Occipital lobe (tissue), 2 donors: ENCODE measurements around the gene TIGD2. TPM values are rescaled to one million over a fixed set of nuclear protein-coding genes. Genes with fewer than 3 reads are reported as not detected.
"Not testable (repeated sequence)": the region's sequence is repeated elsewhere in the genome, so short reads cannot be mapped to it uniquely, and the experiment has no call there.

Source experiments
- DNase-seq: peaks from one replicate; lab custom pipeline; 2025; lab: John Stamatoyannopoulos, UW
- total RNA-seq: library from RNA; depleted of rRNA; stranded (reverse); fragments of >200 nt; gene quantifications from one replicate; pipeline ENCODE4 v1.2.3, GENCODE V29; 2014

Gene TIGD2
- total RNA-seq, 1 donor from 2014 or later, result 15.1 TPM

DNA sequence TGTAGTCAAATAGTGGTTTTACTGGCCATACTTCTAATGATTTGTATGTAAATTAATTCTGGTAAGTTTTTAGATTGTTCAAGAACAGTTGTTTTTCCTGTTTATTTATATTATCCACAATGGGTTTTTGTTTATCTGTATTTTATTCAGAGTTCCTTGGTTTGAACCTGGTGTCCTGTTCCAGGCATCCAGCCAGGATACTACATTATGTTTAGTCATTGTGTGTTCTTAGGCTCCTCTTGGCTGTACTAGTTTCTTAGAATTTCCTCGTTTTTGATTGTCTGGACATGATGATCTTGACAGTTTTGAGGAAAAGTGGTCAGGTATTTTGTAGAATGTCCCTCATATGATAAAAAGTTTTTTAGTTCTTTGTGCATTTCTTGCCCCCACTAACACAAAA is 7.8 kb downstream of the TIGD2 start:
- no peak for DNase-seq

- DNase-seq, result no peak
These were observed 8.5 kb downstream of the TIGD2 start for GRCh38 chr4:89119836-89120235.

GRCh38 chr4:89121387-89122068 is 10.2 kb downstream of the TIGD2 start:
- DNase-seq, result no peak

- no peak for DNase-seq
These were observed 12.1 kb downstream of the TIGD2 start for GRCh38 chr4:89123451-89123851.

DNA sequence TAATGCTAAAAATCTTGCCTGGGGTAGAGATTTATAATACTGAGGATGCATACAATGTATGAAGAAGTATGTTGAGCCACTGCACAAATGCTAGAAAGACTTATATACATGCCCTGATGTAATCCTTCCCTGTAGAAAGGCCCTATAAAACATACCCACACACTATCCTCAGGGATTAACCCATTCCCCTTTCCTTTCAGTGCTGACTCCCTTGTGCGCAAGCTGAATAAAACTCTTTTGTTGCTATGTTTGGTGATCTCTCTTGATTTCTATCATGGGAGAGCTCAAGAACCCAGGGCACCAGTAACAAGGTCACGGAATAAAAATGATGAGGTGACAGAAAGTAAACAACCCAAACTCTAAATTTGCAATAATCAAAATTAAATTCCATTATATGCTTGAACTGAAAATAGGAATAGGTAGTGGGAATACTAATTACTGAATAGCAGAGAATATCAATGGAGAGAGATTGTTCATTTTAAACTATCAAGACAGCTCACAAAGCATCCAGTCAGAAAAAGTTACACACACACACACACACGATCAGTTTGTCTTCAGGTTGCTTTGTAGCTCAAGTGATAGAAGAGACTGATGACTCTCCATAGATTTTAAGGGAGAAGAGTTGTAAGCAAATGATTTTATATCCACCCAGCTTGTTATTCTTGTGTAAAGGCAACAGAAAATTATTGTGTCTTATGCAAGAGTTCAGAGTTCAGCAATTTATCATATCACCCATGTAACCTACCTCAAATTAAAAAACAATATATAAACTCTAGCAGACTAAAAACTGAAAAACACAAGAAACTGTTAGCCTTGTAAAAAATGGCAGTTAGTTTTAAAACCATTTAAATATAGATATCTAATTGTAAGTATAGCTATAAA is 14.8 kb downstream of the TIGD2 start:
- DNase-seq, result no peak

GRCh38 chr4:89129080-89129640 is 17.8 kb downstream of the TIGD2 start:
- no peak for DNase-seq

DNA sequence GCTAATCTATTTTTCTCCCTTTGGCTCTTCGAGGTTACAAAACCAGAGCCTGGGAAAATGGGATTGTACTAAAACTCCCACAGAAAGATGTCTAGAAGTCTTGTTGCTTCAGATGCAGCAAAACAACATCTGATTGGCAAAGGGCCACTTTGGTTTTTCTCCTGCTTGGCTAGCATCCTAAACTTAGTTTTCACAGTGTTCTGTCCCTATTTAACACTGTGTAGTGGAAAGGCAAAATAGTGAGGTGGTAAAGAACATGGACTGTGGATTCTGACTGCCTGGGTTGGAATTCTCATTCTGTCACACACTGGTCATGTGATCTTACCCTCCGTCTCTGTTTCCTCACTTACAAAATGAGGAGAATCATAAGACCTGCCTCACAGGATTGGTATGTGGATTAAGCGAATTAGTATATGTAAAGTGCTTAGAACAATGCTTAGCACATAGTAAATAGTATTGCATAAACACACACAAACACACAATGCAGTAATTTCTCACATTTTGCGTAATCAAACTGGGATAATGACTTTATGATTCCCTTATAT is 23.5 kb downstream of the TIGD2 start:
- no peak for DNase-seq

GRCh38 chr4:89136525-89136924 is 25.2 kb downstream of the TIGD2 start:
- no peak for DNase-seq

- DNase-seq, result no peak
These were observed 25.9 kb downstream of the TIGD2 start for GRCh38 chr4:89137231-89137630.

GRCh38 chr4:89137695-89138094 is 26.4 kb downstream of the TIGD2 start:
- no peak for DNase-seq

DNA sequence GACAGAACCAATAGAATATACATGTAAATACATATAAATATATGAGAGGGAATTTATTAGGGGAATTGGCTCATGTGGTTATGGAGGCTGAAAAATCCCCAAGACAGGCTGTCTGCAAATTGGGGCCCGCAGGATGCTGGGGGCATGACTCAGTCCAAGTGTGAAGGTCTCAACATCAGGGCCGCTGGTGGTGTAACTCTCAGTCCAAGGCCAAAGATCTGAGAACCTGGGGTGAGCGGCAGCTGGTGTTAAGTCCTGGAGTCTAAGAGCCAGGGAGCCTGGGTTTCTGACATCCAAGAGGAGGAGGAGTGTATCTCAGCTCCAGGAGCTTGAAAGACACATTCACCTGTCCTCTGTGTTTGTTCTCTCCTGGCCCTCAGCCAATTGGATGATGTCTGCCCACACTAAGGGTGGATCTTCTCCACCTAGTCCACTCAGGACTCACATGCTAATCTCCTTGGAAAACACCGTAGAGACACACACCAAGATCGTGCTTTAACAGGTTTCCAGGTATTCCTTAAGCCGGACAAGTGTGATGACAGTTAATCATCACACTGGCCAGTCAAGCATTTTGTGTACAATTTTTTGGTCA is 28.9 kb downstream of the TIGD2 start:
- no peak for DNase-seq

- no peak for DNase-seq
These were observed 31.6 kb downstream of the TIGD2 start for GRCh38 chr4:89142691-89143669.

DNA sequence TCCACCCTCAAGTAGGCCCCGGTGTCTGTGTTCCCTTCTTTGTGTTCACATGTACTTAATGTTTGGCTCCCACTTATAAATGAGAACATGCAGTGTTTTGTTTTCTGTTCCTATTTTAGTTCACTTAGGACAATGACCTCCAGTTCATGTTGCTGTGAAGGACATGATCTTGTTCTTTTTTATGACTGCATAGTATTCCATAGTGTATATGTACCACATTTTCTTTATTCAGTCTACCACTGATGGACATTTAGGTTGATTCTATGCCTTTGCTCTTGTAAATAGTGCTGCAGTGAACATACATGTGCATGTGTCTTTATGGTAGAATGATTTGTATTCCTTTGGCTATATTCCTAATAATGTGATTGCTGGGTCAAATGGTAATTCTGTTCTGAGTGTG is 33.3 kb downstream of the TIGD2 start:
- DNase-seq, result not testable (repeated sequence)

GRCh38 chr4:89146196-89146595 is 34.9 kb downstream of the TIGD2 start:
- DNase-seq, result no peak

DNA sequence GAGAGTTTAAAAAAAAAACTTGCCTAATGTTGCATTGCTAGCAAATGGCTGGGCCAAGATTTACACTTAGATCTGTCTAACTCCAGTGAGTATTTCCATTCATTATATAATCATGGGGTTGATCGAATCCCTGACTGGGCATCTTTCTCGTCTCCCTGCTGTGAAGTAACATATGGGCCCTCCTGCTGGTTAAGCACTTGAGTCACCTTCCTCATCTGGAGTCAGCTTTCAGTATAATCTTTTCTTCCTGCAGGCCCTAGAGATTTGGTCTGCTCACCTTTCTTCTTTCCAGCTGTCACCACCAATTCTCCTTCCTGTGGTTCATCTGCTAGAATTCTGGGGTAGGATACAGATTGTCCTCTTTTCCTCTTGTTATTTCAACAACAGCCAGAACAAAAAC is 41.6 kb downstream of the TIGD2 start:
- DNase-seq, result no peak

DNA sequence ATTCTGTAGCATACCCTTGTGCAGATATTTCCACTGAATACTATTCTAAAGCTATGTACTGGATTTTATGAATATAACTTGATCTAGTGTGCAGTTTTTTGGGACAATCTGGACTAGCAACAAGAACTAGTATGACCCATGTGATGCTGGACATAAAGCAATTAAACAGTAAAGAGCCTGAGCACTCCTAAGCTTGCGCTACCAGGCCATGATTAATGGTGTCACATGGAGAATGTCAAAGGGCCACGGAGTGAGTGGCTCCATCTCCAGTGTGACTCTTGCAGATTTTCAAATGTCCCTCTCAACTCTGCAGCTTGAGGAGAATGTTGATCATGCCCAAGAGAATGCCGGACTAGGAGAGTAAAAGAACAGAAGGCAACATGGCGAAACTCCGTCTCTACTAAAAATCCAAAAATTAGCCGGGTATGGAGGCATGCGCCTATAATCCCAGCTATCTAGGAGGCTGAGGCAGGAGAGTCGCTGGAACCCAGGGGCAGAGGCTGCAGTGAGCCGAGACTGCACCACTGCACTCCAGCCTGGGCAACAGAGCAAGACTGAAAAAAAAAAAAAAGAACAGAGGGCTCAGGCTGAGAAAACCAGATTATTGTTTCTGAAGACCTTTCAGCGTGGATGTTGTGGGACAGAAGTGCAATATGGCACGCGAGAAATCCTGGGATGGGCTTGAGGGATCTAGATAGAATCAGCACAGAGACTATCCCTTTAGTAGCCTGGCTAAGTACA is 45.0 kb downstream of the TIGD2 start:
- no peak for DNase-seq

GRCh38 chr4:89157488-89158024 is 46.2 kb downstream of the TIGD2 start:
- DNase-seq, result no peak

- no peak for DNase-seq
These were observed 47.7 kb downstream of the TIGD2 start for GRCh38 chr4:89158884-89159503.

DNA sequence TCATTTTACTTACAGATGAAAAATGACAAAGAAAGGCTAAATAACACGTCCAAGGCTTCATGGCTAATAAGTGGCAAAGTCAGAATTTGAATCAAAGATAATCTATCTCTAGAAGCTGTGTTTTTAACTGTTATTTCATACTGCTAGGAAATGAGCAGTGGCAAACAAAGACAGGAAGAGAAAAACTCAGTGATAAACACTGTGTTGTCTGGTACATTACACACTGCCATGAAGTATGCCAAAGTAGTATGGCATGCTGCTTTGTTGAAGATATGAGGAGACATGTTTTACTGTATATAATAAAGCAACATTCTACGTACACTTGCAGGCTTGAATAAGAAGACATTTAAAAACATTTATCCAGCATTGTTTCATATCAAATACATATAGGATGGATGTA is 49.5 kb downstream of the TIGD2 start:
- no peak for DNase-seq
